ENCODE measurements around the gene IFT80. TPM values are rescaled to one million over a fixed set of nuclear protein-coding genes. Genes with fewer than 3 reads are reported as not detected.
"Not testable (repeated sequence)": the region's sequence is repeated elsewhere in the genome, so short reads cannot be mapped to it uniquely, and the experiment has no call there.

The IFT80 gene
- total RNA-seq, 2 donors from 2014 or later = 44.1 to 61.4 TPM

DNA sequence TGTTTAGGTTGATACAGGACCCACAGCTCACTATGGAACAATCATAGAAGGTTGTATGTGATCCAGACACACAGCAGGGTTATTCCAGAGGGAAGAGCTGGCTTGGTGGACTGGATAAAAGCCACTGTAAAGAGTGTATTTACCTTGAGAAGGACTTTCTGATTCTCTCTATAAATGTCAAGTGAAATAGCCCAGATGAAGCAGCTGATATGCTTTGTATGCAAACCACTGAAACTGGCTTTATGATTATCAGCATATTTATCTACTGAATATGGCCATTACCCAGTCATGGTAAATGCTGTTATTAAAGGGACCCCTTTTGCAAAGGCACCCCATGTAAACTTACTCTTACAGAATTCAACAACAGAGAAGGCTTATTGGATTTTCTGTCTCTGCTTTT, 145.7 kb downstream of the IFT80 start:
- ATAC-seq (ENCODE audit: insufficient number of reproducible peaks, low FRiP score, low read depth) = no peak
- Histone ChIP-seq H3K27me3 (replicated peaks; ENCODE audit: insufficient read depth) (no peaks in the 10 kb centered on the region), H3K4me1 (ENCODE audit: control insufficient read depth in 1 of 2, low read depth in 2 of 2) (no peaks in the 10 kb centered on the region), H3K36me3 (no peaks in the 10 kb centered on the region), H3K9me3 (no peaks in the 10 kb centered on the region), H3K4me3 (no peak overlapping the region), H3K27ac (no peak overlapping the region)
- DNase-seq (ENCODE audit: low spot score) = no peak
- TF ChIP-seq CTCF (IDR thresholded peaks at IDR 0.05) = no peak

GRCh38 chr3:160247766-160248165, 151.3 kb downstream of the IFT80 start:
- H3K9me3 ChIP-seq = no peaks in the 10 kb centered on the region
- H3K4me3 ChIP-seq = no peak overlapping the region
- DNase-seq (ENCODE audit: low spot score) (no peak), ATAC-seq (ENCODE audit: insufficient number of reproducible peaks, low FRiP score, low read depth) (no peak)
- H3K36me3 ChIP-seq = no peaks in the 10 kb centered on the region
- H3K4me1 ChIP-seq (ENCODE audit: control insufficient read depth in 1 of 2, low read depth in 2 of 2) = no peaks in the 10 kb centered on the region
- no peak overlapping the region for H3K27ac ChIP-seq
- no peaks in the 10 kb centered on the region for H3K27me3 ChIP-seq (replicated peaks; ENCODE audit: insufficient read depth)
- no peak for TF ChIP-seq CTCF (IDR thresholded peaks at IDR 0.05)

GRCh38 chr3:160245261-160245800, 153.7 kb downstream of the IFT80 start:
- H3K36me3 ChIP-seq = no peaks in the 10 kb centered on the region
- DNase-seq (ENCODE audit: low spot score) = no peak
- H3K27me3 ChIP-seq (replicated peaks; ENCODE audit: insufficient read depth) = no peaks in the 10 kb centered on the region
- no peak overlapping the region for H3K27ac ChIP-seq
- no peaks in the 10 kb centered on the region for H3K9me3 ChIP-seq
- H3K4me3 ChIP-seq = no peak overlapping the region
- TF ChIP-seq CTCF (IDR thresholded peaks at IDR 0.05) = no peak
- no peaks in the 10 kb centered on the region for H3K4me1 ChIP-seq (ENCODE audit: control insufficient read depth in 1 of 2, low read depth in 2 of 2)
- no peak for ATAC-seq (ENCODE audit: insufficient number of reproducible peaks, low FRiP score, low read depth)

DNA sequence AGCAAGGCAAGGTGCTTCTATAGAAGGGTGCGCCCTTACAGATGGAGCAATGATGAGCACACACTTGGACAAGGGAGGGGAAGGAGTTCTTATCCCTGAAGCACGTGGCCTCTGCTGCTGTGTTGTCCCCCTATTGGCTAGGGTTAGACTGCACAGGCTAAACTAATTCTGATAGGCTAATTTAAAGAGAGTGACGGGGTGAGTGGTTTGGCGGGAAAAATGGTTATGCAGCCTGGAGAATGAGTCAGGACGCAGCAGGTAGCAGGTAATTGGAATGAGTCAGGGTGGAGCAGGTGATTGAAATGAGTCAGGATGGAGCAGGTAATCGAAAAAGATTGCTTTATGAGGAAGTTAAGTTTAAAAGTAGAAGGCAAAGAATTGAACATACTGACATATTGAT, 158.3 kb downstream of the IFT80 start:
- not testable (repeated sequence) for H3K27me3 ChIP-seq (replicated peaks; ENCODE audit: insufficient read depth); DNase-seq (ENCODE audit: low spot score); H3K9me3 ChIP-seq; H3K4me1 ChIP-seq (ENCODE audit: control insufficient read depth in 1 of 2, low read depth in 2 of 2); H3K27ac ChIP-seq; H3K36me3 ChIP-seq; ATAC-seq (ENCODE audit: insufficient number of reproducible peaks, low FRiP score, low read depth); H3K4me3 ChIP-seq

GRCh38 chr3:160232014-160232413, 167.0 kb downstream of the IFT80 start:
- Histone ChIP-seq H3K4me3 (no peak overlapping the region), H3K36me3 (no peaks in the 10 kb centered on the region), H3K27ac (no peak overlapping the region), H3K4me1 (ENCODE audit: control insufficient read depth in 1 of 2, low read depth in 2 of 2) (no peaks in the 10 kb centered on the region), H3K9me3 (no peaks in the 10 kb centered on the region), H3K27me3 (replicated peaks; ENCODE audit: insufficient read depth) (no peaks in the 10 kb centered on the region)
- DNase-seq (ENCODE audit: low spot score) (no peak), ATAC-seq (ENCODE audit: insufficient number of reproducible peaks, low FRiP score, low read depth) (no peak)
- no peak for TF ChIP-seq CTCF (IDR thresholded peaks at IDR 0.05)

GRCh38 chr3:160227419-160227818, 171.6 kb downstream of the IFT80 start:
- no peak overlapping the region for H3K4me3 ChIP-seq
- no peak for DNase-seq (ENCODE audit: low spot score)
- no peaks in the 10 kb centered on the region for H3K27me3 ChIP-seq (replicated peaks; ENCODE audit: insufficient read depth)
- no peak for TF ChIP-seq CTCF (IDR thresholded peaks at IDR 0.05)
- ATAC-seq (ENCODE audit: insufficient number of reproducible peaks, low FRiP score, low read depth) = no peak
- peaks cover 7 to 8% of the 10 kb centered on the region in 2 donors for H3K4me1 ChIP-seq (ENCODE audit: control insufficient read depth in 1 of 2, low read depth in 2 of 2)
- no peak overlapping the region for H3K27ac ChIP-seq
- no peaks in the 10 kb centered on the region for H3K9me3 ChIP-seq
- H3K36me3 ChIP-seq = no peaks in the 10 kb centered on the region
